ENCODE results near the gene APLP2.

Gene APLP2

DNA sequence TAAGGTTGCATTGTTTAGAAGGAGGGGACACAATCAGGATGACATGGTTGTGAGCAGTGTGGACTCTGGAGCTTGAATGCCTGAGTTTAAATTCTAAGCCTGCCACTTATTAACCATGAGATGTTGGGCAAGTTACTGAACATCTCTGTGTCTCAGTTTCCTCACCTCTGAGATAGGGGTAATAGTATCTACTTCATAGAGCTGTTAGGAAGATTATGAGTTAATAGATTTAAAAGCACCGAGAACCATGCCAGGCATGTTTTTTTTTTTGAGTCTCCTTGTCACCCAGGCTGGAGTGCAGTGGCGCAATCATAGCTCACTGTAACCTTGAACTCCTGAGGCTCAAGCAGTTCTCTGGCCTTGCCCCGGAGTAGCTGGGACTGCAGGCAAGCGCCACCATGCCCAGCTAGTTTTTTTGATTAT, 123.2 kb downstream of the APLP2 start:
- TF ChIP-seq TCF12 (IDR thresholded peaks at IDR 0.05; ENCODE audit: low read depth) (no peak), TAF1 (IDR thresholded peaks at IDR 0.05; ENCODE audit: low read depth) (no peak), EGR1 (IDR thresholded peaks at IDR 0.05) (no peak), FOXM1 (IDR thresholded peaks at IDR 0.05; ENCODE audit: borderline replicate concordance, low read depth) (no peak), CEBPB (IDR thresholded peaks at IDR 0.05) (peak; percentile 10; the same call in 1 of the 2 replicates), ZBTB7A (IDR thresholded peaks at IDR 0.05; ENCODE audit: low read depth) (no peak), EP300 (IDR thresholded peaks at IDR 0.05; ENCODE audit: borderline replicate concordance) (no peak), RAD21 (IDR thresholded peaks at IDR 0.05; ENCODE audit: low read depth) (no peak)
- TF ChIP-seq, protein P1, sequence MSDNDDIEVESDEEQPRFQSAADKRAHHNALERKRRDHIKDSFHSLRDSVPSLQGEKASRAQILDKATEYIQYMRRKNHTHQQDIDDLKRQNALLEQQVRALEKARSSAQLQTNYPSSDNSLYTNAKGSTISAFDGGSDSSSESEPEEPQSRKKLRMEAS (IDR thresholded peaks at IDR 0.05): no peak

Data from Ishikawa (cell line).